ENCODE results near the gene CRACR2B.

DNA sequence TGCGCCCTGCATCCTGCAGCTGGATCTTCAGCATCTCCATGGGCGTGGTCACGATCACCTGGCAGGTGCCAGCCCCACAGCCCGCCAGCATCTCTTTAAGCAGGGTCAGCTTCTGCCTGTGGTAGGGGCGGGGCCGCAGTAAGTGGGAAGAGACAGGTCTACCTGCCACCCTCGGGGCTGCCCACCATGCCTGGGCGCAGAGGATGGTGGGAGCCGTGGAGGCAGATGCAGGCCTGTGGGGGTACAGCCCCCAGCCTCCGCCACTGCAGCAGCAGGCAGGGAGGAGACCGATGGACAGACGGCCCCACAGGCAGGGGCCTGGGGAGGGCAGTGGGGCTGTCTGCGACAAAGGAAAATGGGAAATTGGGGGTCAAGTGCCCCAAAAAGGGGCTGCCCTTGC is 34.8 kb upstream of the CRACR2B start:
- TF ChIP-seq, protein P1, sequence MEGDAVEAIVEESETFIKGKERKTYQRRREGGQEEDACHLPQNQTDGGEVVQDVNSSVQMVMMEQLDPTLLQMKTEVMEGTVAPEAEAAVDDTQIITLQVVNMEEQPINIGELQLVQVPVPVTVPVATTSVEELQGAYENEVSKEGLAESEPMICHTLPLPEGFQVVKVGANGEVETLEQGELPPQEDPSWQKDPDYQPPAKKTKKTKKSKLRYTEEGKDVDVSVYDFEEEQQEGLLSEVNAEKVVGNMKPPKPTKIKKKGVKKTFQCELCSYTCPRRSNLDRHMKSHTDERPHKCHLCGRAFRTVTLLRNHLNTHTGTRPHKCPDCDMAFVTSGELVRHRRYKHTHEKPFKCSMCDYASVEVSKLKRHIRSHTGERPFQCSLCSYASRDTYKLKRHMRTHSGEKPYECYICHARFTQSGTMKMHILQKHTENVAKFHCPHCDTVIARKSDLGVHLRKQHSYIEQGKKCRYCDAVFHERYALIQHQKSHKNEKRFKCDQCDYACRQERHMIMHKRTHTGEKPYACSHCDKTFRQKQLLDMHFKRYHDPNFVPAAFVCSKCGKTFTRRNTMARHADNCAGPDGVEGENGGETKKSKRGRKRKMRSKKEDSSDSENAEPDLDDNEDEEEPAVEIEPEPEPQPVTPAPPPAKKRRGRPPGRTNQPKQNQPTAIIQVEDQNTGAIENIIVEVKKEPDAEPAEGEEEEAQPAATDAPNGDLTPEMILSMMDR (IDR thresholded peaks at IDR 0.05): no peak
- TF ChIP-seq POLR2A (IDR thresholded peaks at IDR 0.05): no peak

All from prostate gland (tissue), 2 donors.